Adipocyte (in vitro differentiated cells): ENCODE measurements around the gene TMEM91.

Source experiments
- DNase-seq: peaks from one replicate; pipeline ENCODE4 v3.0.0-alpha.2; 2015; ENCODE audit warnings: low read depth
- H3K27me3 ChIP-seq: replicated peaks from 2 replicates; pipeline ENCODE4 v1.7.0; 2013; ENCODE audit warnings: mild to moderate bottlenecking, low read length, moderate library complexity; ENCODE audit not compliant: control insufficient read depth, insufficient read depth
- H3K36me3 ChIP-seq: 2 replicates; pipeline ENCODE4 v1.7.0; 2013; ENCODE audit warnings: low read length, mild to moderate bottlenecking, moderate library complexity; ENCODE audit not compliant: control insufficient read depth, insufficient read depth, severe bottlenecking
- H3K4me1 ChIP-seq: 2 replicates; pipeline ENCODE4 v1.7.0; 2013; ENCODE audit warnings: mild to moderate bottlenecking, low read length, moderate library complexity; ENCODE audit not compliant: control insufficient read depth, insufficient read depth
- H3K4me3 ChIP-seq: 2 replicates; pipeline ENCODE4 v1.7.0; 2013; ENCODE audit warnings: mild to moderate bottlenecking, low read length, moderate library complexity
- H3K9ac ChIP-seq: 2 replicates; pipeline ENCODE4 v1.7.0; 2013; ENCODE audit warnings: mild to moderate bottlenecking, low read length, moderate library complexity
- H3K9me3 ChIP-seq: 2 replicates; pipeline ENCODE4 v1.7.0; 2013; ENCODE audit warnings: mild to moderate bottlenecking, low read length, moderate library complexity; ENCODE audit not compliant: control insufficient read depth

The TMEM91 gene

GRCh38 chr19:41376241-41376997, at the start of gene TMEM91:
TMEM91 (plus strand) TSS chr19:41376533; CDS start chr19:41378310, 1,777 bp downstream.
- Histone ChIP-seq H3K9ac (peak within 1 kb of the TSS; percentile 82), H3K9me3 (no peaks in the 10 kb centered on the region), H3K4me3 (peak within 1 kb of the TSS; percentile 82), H3K36me3 (no peaks in the 10 kb centered on the region), H3K27me3 (no peaks in the 10 kb centered on the region), H3K4me1 (peaks cover 22% of the 10 kb centered on the region)
- DNase-seq = peak; percentile 65

- peaks cover 42% of the 10 kb centered on the region for H3K4me1 ChIP-seq
- peaks cover 14% of the 10 kb centered on the region for H3K36me3 ChIP-seq
- no peaks in the 10 kb centered on the region for H3K27me3 ChIP-seq
- H3K9ac ChIP-seq = peak overlapping the region; percentile 11
- H3K4me3 ChIP-seq = no peak overlapping the region
- H3K9me3 ChIP-seq = no peaks in the 10 kb centered on the region
- no peak for DNase-seq
Observed at GRCh38 chr19:41327076-41327575, 49.2 kb upstream of the TMEM91 start.

- Histone ChIP-seq H3K4me3 (no peak overlapping the region), H3K4me1 (peaks cover 37% of the 10 kb centered on the region)
Observed at GRCh38 chr19:41327576-41328156, 48.7 kb upstream of the TMEM91 start.

GRCh38 chr19:41328157-41328841, 48.0 kb upstream of the TMEM91 start:
- DNase-seq = no peak
- Histone ChIP-seq H3K4me1 (peaks cover 31% of the 10 kb centered on the region), H3K9ac (no peak overlapping the region), H3K9me3 (no peaks in the 10 kb centered on the region), H3K4me3 (no peak overlapping the region), H3K36me3 (peaks cover 14% of the 10 kb centered on the region), H3K27me3 (no peaks in the 10 kb centered on the region)

More at GRCh38 chr19:41327576-41328156, 48.7 kb upstream of the TMEM91 start:
- DNase-seq = no peak
- Histone ChIP-seq H3K9me3 (no peaks in the 10 kb centered on the region), H3K36me3 (peaks cover 14% of the 10 kb centered on the region), H3K27me3 (no peaks in the 10 kb centered on the region), H3K9ac (peak overlapping the region; percentile 11)

GRCh38 chr19:41328842-41329225, 47.5 kb upstream of the TMEM91 start:
- Histone ChIP-seq H3K4me3 (no peak overlapping the region), H3K36me3 (peaks cover 14% of the 10 kb centered on the region), H3K4me1 (peaks cover 25% of the 10 kb centered on the region), H3K27me3 (no peaks in the 10 kb centered on the region), H3K9me3 (no peaks in the 10 kb centered on the region), H3K9ac (no peak overlapping the region)
- no peak for DNase-seq

- no peak for DNase-seq
- H3K36me3 ChIP-seq = peaks cover 17% of the 10 kb centered on the region
- H3K4me1 ChIP-seq = peaks cover 12% of the 10 kb centered on the region
- H3K9me3 ChIP-seq = no peaks in the 10 kb centered on the region
- H3K27me3 ChIP-seq = no peaks in the 10 kb centered on the region
- no peak overlapping the region for H3K4me3 ChIP-seq
- H3K9ac ChIP-seq = no peak overlapping the region
Observed at GRCh38 chr19:41330481-41330880, 45.9 kb upstream of the TMEM91 start.

- Histone ChIP-seq H3K36me3 (peaks cover 17% of the 10 kb centered on the region), H3K27me3 (no peaks in the 10 kb centered on the region), H3K9me3 (no peaks in the 10 kb centered on the region), H3K4me1 (peaks cover 6% of the 10 kb centered on the region), H3K4me3 (no peak overlapping the region), H3K9ac (no peak overlapping the region)
- no peak for DNase-seq
Observed at GRCh38 chr19:41330946-41331678, 45.2 kb upstream of the TMEM91 start.

GRCh38 chr19:41332000-41332399, 44.3 kb upstream of the TMEM91 start:
- Histone ChIP-seq H3K4me1 (peaks cover 3% of the 10 kb centered on the region), H3K4me3 (no peak overlapping the region), H3K9ac (no peak overlapping the region), H3K9me3 (no peaks in the 10 kb centered on the region), H3K36me3 (peaks cover 17% of the 10 kb centered on the region), H3K27me3 (no peaks in the 10 kb centered on the region)
- no peak for DNase-seq

GRCh38 chr19:41332468-41332867, 43.9 kb upstream of the TMEM91 start:
- no peak overlapping the region for H3K4me3 ChIP-seq
- H3K9me3 ChIP-seq = no peaks in the 10 kb centered on the region
- no peak overlapping the region for H3K9ac ChIP-seq
- H3K4me1 ChIP-seq = peaks cover 3% of the 10 kb centered on the region
- no peak for DNase-seq
- peaks cover 17% of the 10 kb centered on the region for H3K36me3 ChIP-seq
- no peaks in the 10 kb centered on the region for H3K27me3 ChIP-seq

GRCh38 chr19:41334793-41335192, 41.5 kb upstream of the TMEM91 start:
- Histone ChIP-seq H3K9me3 (no peaks in the 10 kb centered on the region), H3K4me1 (peaks cover 3% of the 10 kb centered on the region), H3K4me3 (no peak overlapping the region), H3K36me3 (peaks cover 7% of the 10 kb centered on the region), H3K9ac (no peak overlapping the region), H3K27me3 (no peaks in the 10 kb centered on the region)
- no peak for DNase-seq

GRCh38 chr19:41335467-41335866, 40.9 kb upstream of the TMEM91 start:
- no peak for DNase-seq
- Histone ChIP-seq H3K4me1 (peaks cover 3% of the 10 kb centered on the region), H3K9ac (no peak overlapping the region), H3K4me3 (no peak overlapping the region), H3K36me3 (peaks cover 7% of the 10 kb centered on the region), H3K9me3 (no peaks in the 10 kb centered on the region), H3K27me3 (no peaks in the 10 kb centered on the region)
